WTC11 (cell line): ENCODE measurements around the gene RFX5. TPM values are rescaled to one million over a fixed set of nuclear protein-coding genes. Genes with fewer than 3 reads are reported as not detected.

Experiments used
- ATF1 ChIP-seq: sonication (generic); formaldehyde crosslinking; IDR thresholded peaks from 2 replicates; pipeline ENCODE4 v1.8.1; 2023; ENCODE audit warnings: mild to moderate bottlenecking, moderate library complexity, missing genetic modification reagents
- CREB1 ChIP-seq: sonication (generic); formaldehyde crosslinking; IDR thresholded peaks from 2 replicates; pipeline ENCODE4 v1.8.0; 2023; ENCODE audit warnings: mild to moderate bottlenecking, missing genetic modification reagents
- ETV6 ChIP-seq: sonication (generic); formaldehyde crosslinking; IDR thresholded peaks from 2 replicates; pipeline ENCODE4 v1.8.1; 2022; ENCODE audit warnings: mild to moderate bottlenecking, missing genetic modification reagents
- FOXJ3 ChIP-seq: sonication (generic); formaldehyde crosslinking; IDR thresholded peaks from 2 replicates; pipeline ENCODE4 v1.9.0; 2021; ENCODE audit warnings: missing genetic modification reagents, mild to moderate bottlenecking, borderline replicate concordance
- MYBL2 ChIP-seq: sonication (generic); formaldehyde crosslinking; IDR thresholded peaks from 2 replicates; pipeline ENCODE4 v1.8.1; 2023; ENCODE audit warnings: mild to moderate bottlenecking, moderate library complexity, missing genetic modification reagents
- NR3C1 ChIP-seq: sonication (generic); formaldehyde crosslinking; conservative IDR thresholded peaks from 2 replicates; pipeline ENCODE4 v1.8.1; 2023; ENCODE audit warnings: low read depth, mild to moderate bottlenecking, missing genetic modification reagents
- total RNA-seq: library from RNA; stranded (reverse); gene quantifications from 3 replicates; pipeline ENCODE4 v1.2.3, GENCODE V29; 2021
- TF ChIP-seq, protein P1 (sequence below): fragments of 250-450 bp; sonication (Bioruptor Pico); conservative IDR thresholded peaks from 2 replicates; pipeline ENCODE4 v1.9.0; 2021; ENCODE audit warnings: mild to moderate bottlenecking
- TF ChIP-seq, protein P2 (sequence below): sonication (generic); formaldehyde crosslinking; IDR thresholded peaks from 2 replicates; pipeline ENCODE4 v1.8.1; 2023; ENCODE audit warnings: mild to moderate bottlenecking, missing genetic modification reagents, borderline replicate concordance
- TF ChIP-seq, protein P3 (sequence below): sonication (generic); formaldehyde crosslinking; IDR thresholded peaks from 2 replicates; pipeline ENCODE4 v1.8.0; 2022; ENCODE audit warnings: missing genetic modification reagents
- TF ChIP-seq, protein P4 (sequence below): sonication (generic); formaldehyde crosslinking; IDR thresholded peaks from 2 replicates; pipeline ENCODE4 v1.8.0; 2023; ENCODE audit warnings: missing genetic modification reagents, mild to moderate bottlenecking, borderline replicate concordance
- TF ChIP-seq, protein P5 (sequence below): sonication (generic); formaldehyde crosslinking; conservative IDR thresholded peaks from 2 replicates; pipeline ENCODE4 v1.8.1; 2022; ENCODE audit warnings: mild to moderate bottlenecking, missing genetic modification reagents
- TF ChIP-seq, protein P6 (sequence below): fragments of 250-450 bp; sonication (Bioruptor Pico); IDR thresholded peaks from 2 replicates; pipeline ENCODE4 v1.9.0; 2021; ENCODE audit warnings: moderate library complexity, mild to moderate bottlenecking, inconsistent platforms, borderline replicate concordance

RFX5 gene
- total RNA-seq, 1 experiment from 2014 or later = 59.2 TPM

DNA sequence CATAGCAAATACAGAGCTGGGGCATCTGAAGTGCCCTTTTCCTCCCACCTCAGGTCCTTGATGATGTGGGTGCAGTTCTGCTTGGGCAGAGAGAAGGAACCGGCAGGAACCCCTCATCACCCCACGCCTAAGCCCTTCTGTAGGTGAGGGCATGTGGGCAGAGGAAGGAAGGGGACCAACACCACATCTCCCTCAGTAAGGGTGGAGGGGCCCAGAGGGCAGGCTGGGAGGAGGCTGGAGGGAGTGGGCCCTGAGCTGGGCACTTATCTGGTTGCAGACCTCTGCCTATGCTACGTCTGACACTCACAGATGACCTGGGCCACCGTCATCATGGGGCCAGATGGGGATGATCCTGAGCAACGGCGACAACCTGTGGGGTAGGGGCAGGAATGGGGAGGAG lies 54.0 kb downstream of the RFX5 start (continued):
- TF ChIP-seq, protein P1, sequence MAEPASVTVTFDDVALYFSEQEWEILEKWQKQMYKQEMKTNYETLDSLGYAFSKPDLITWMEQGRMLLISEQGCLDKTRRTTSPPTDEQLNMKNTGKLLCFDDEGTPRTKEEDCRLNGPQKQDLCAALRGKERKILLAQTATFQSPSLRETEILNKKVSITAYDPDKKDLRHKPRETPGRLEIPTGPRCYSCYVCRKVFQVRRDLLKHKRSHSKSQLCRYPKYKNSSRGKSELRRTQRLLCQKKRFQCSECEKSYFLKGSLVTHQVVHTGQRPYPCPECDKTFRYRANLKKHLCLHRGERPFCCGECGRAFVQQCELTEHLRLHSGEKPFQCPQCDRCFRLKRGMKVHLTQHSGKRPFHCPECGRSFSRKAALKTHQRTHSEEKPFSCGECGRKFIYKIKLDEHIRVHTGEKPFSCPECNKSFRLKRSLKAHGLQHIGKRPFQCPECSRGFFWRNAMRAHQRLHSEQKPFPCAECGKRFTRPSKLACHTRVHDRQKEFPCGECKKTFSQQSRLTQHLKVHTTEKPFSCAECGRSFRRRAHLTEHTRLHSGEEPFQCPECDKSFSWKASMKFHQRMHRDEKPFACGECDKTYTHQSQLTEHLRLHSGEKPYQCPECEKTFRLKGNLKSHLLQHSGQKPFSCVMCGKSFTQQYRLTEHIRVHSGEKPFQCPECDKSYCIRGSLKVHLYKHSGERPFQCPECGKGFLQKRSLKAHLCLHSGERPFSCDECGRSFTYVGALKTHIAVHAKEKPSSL (CRISPR knock-in tag) = no peak
- TF ChIP-seq, protein P2, sequence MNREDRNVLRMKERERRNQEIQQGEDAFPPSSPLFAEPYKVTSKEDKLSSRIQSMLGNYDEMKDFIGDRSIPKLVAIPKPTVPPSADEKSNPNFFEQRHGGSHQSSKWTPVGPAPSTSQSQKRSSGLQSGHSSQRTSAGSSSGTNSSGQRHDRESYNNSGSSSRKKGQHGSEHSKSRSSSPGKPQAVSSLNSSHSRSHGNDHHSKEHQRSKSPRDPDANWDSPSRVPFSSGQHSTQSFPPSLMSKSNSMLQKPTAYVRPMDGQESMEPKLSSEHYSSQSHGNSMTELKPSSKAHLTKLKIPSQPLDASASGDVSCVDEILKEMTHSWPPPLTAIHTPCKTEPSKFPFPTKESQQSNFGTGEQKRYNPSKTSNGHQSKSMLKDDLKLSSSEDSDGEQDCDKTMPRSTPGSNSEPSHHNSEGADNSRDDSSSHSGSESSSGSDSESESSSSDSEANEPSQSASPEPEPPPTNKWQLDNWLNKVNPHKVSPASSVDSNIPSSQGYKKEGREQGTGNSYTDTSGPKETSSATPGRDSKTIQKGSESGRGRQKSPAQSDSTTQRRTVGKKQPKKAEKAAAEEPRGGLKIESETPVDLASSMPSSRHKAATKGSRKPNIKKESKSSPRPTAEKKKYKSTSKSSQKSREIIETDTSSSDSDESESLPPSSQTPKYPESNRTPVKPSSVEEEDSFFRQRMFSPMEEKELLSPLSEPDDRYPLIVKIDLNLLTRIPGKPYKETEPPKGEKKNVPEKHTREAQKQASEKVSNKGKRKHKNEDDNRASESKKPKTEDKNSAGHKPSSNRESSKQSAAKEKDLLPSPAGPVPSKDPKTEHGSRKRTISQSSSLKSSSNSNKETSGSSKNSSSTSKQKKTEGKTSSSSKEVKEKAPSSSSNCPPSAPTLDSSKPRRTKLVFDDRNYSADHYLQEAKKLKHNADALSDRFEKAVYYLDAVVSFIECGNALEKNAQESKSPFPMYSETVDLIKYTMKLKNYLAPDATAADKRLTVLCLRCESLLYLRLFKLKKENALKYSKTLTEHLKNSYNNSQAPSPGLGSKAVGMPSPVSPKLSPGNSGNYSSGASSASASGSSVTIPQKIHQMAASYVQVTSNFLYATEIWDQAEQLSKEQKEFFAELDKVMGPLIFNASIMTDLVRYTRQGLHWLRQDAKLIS (CRISPR knock-in tag) = no peak
- no peak for TF ChIP-seq CREB1
- TF ChIP-seq, protein P3, sequence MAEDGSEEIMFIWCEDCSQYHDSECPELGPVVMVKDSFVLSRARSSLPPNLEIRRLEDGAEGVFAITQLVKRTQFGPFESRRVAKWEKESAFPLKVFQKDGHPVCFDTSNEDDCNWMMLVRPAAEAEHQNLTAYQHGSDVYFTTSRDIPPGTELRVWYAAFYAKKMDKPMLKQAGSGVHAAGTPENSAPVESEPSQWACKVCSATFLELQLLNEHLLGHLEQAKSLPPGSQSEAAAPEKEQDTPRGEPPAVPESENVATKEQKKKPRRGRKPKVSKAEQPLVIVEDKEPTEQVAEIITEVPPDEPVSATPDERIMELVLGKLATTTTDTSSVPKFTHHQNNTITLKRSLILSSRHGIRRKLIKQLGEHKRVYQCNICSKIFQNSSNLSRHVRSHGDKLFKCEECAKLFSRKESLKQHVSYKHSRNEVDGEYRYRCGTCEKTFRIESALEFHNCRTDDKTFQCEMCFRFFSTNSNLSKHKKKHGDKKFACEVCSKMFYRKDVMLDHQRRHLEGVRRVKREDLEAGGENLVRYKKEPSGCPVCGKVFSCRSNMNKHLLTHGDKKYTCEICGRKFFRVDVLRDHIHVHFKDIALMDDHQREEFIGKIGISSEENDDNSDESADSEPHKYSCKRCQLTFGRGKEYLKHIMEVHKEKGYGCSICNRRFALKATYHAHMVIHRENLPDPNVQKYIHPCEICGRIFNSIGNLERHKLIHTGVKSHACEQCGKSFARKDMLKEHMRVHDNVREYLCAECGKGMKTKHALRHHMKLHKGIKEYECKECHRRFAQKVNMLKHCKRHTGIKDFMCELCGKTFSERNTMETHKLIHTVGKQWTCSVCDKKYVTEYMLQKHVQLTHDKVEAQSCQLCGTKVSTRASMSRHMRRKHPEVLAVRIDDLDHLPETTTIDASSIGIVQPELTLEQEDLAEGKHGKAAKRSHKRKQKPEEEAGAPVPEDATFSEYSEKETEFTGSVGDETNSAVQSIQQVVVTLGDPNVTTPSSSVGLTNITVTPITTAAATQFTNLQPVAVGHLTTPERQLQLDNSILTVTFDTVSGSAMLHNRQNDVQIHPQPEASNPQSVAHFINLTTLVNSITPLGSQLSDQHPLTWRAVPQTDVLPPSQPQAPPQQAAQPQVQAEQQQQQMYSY = no peak
- TF ChIP-seq MYBL2 (CRISPR knock-in tag) = no peak
- TF ChIP-seq ATF1 (CRISPR knock-in tag) = no peak
- no peak for TF ChIP-seq FOXJ3 (CRISPR knock-in tag)
- TF ChIP-seq, protein P4, sequence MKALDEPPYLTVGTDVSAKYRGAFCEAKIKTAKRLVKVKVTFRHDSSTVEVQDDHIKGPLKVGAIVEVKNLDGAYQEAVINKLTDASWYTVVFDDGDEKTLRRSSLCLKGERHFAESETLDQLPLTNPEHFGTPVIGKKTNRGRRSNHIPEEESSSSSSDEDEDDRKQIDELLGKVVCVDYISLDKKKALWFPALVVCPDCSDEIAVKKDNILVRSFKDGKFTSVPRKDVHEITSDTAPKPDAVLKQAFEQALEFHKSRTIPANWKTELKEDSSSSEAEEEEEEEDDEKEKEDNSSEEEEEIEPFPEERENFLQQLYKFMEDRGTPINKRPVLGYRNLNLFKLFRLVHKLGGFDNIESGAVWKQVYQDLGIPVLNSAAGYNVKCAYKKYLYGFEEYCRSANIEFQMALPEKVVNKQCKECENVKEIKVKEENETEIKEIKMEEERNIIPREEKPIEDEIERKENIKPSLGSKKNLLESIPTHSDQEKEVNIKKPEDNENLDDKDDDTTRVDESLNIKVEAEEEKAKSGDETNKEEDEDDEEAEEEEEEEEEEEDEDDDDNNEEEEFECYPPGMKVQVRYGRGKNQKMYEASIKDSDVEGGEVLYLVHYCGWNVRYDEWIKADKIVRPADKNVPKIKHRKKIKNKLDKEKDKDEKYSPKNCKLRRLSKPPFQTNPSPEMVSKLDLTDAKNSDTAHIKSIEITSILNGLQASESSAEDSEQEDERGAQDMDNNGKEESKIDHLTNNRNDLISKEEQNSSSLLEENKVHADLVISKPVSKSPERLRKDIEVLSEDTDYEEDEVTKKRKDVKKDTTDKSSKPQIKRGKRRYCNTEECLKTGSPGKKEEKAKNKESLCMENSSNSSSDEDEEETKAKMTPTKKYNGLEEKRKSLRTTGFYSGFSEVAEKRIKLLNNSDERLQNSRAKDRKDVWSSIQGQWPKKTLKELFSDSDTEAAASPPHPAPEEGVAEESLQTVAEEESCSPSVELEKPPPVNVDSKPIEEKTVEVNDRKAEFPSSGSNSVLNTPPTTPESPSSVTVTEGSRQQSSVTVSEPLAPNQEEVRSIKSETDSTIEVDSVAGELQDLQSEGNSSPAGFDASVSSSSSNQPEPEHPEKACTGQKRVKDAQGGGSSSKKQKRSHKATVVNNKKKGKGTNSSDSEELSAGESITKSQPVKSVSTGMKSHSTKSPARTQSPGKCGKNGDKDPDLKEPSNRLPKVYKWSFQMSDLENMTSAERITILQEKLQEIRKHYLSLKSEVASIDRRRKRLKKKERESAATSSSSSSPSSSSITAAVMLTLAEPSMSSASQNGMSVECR = no peak
- TF ChIP-seq, protein P5, sequence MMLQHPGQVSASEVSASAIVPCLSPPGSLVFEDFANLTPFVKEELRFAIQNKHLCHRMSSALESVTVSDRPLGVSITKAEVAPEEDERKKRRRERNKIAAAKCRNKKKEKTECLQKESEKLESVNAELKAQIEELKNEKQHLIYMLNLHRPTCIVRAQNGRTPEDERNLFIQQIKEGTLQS = no peak
- no peak for TF ChIP-seq ETV6
- TF ChIP-seq, protein P6, sequence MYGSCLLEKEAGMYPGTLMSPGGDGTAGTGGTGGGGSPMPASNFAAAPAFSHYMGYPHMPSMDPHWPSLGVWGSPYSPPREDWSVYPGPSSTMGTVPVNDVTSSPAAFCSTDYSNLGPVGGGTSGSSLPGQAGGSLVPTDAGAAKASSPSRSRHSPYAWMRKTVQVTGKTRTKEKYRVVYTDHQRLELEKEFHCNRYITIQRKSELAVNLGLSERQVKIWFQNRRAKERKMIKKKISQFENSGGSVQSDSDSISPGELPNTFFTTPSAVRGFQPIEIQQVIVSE = no peak
- TF ChIP-seq NR3C1 (CRISPR knock-in tag) = no peak
